HG02852 (cell line): Measurements from ENCODE around the gene DIP2C.
"Not testable (repeated sequence)": the region's sequence is repeated elsewhere in the genome, so short reads cannot be mapped to it uniquely, and the experiment has no call there.

ENCODE experiments used
- ATAC-seq: cut with Tn5 transposase; IDR thresholded peaks from one replicate; pipeline ENCODE4 v1.9.1; 2021; ENCODE audit warnings: mild to moderate bottlenecking, moderate library complexity; ENCODE audit not compliant: unreplicated experiment

The DIP2C gene

DNA sequence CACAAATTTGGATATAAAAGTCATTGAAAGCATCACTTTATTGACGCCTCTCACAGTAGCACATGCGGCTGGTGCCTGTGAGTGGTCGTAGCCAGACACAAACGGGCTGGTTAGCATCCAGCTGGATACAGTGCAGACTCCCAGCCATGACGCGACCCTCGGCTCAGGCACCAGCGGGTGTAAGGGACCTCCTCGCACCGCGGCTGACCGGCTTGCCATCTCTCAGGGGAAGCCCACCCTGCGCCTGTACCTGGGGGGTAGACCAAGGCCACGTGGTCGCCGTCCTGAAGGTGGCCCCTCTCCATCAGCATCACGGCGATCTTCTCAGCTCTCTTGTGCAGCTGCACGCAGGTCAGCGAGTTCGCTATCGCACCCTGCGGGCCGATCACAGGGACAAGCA is 340.4 kb downstream of the DIP2C start:
- no peak for ATAC-seq

DNA sequence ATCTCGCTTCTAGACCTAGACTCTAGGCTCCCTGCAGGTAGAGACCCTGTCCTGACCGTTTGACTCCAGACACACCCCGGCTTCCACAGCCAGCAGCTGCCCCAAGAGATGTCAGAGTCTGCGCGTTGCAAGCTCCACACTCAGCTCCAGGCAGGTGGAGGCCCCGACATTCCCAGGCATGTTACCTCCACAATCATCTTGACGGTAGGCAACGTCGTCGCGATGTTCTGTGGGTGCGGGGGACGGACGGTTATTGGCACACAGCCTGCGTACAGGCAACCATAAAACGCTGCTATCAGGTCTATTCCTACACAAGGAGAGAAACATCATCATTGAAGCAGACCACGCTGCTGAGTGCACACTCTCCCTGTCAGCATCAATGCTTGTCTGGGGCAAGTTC is 341.0 kb downstream of the DIP2C start:
- ATAC-seq, result no peak

DNA sequence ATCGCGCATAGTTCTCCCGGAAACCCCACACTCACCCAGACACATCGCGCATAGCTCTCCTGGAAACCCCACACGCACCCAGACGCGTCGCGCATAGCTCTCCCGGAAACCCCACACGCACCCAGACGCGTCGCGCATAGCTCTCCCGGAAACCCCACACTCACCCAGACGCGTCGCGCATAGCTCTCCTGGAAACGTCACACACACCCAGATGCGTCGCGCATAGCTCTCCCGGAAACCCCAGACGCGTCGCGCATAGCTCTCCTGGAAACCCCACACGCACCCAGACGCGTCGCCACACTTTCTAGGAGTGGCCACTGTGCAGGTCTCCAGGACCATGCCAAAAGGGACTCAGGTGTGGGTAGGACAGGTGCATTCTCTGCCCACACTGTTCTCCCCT is 341.7 kb downstream of the DIP2C start:
- ATAC-seq, result not testable (repeated sequence)

DNA sequence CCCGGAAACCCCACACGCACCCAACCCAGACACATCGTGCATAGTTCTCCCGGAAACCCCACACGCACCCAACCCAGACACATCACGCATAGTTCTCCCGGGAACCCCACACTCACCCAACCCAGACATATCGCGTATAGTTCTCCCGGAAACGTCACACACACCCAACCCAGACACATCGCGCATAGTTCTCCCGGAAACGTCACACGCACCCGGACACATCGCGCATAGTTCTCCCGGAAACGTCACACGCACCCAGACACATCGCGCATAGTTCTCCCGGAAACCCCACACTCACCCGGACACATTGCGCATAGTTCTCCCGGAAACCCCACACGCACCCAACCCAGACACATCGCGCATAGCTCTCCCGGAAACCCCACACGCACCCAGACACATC is 342.3 kb downstream of the DIP2C start:
- not testable (repeated sequence) for ATAC-seq

GRCh38 chr10:344582-345200 is 344.8 kb downstream of the DIP2C start:
- ATAC-seq, result no peak

- no peak for ATAC-seq
These were observed 345.9 kb downstream of the DIP2C start for GRCh38 chr10:343231-344220.

GRCh38 chr10:341081-341740 is 348.3 kb downstream of the DIP2C start:
- no peak for ATAC-seq

DNA sequence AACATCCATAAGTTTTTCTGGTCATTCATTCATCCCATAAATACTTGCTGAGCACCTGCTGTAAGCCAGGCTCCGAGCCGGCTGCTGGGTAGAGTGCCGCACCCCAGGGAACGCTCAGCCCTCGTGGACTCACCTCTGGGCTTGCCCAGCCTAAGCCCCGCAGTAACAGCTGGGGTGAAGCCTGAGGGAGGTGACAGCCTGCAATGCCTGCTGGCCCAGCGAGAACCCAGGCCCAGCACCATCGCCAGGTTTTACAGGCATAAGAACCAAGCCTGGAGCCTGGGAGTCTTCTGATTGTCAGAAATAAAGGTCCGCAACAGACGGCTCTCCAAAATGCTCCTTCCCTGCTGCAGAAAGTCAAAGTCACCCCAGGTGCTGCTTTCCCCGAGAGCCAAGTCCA is 348.8 kb downstream of the DIP2C start:
- no peak for ATAC-seq

- ATAC-seq, result no peak
These were observed 350.5 kb downstream of the DIP2C start for GRCh38 chr10:339038-339391.

DNA sequence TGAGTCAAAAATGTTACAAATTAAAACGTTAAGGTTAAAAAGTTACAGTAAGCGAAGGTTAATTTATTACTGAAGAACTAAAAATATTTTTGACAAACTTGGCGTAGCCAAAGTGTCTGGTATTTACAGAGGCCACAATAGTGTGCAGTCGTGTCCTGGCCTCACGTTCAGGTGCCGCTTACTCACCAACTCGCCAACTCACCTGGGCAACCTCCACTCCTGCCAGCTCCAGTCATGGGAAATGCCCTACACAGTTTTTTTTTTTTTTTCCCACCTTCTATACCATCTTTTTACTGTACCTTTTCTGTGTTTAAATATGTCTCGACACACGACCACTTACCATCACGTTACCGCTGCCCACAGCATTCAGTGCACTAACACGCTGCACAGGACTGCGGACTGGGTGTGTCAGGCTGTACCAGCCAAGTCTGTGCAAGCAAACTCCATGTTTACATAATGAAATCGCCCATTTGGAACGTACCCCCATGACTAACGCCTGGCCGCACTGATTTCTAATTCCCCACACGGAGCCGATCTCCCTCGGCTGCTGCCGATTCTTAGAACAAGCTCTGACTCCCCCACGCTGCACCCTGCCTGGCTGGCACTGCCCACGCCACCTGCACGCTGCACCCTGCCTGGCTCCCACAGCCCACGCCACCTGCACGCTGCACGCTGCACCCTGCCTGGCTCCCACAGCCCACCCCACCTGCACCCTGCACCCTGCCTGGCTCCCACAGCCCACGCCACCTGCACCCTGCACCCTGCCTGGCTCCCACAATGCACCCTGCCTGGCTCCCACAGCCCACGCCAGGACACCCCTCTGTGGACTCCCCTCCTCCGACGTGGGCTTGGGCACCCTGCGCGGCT is 351.1 kb downstream of the DIP2C start:
- ATAC-seq, result no peak

- no peak for ATAC-seq
These were observed 353.2 kb downstream of the DIP2C start for GRCh38 chr10:336247-336646.

- no peak for ATAC-seq
These were observed 354.2 kb downstream of the DIP2C start for GRCh38 chr10:335151-335800.

DNA sequence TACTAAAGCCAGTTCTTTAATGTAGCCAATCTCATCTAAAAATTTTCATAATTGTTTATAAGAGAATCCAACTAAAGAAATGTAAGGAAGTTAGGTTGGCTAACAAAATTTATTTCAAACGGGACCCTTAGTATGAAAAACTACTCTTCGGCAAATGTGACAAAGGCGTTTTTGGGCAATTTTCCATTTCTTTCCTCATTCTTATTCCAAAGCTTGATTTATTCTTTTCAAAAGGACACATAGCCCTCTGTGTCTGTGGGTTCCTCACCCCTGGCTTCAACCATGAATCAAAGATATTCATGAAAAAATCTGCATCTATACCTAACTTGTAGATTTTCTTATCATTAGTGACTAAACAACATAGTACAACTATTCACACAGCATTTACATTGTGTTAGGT is 358.3 kb downstream of the DIP2C start:
- ATAC-seq, result no peak

GRCh38 chr10:329361-330099 is 359.9 kb downstream of the DIP2C start:
- no peak for ATAC-seq

GRCh38 chr10:327889-328852 is 361.3 kb downstream of the DIP2C start:
- no peak for ATAC-seq

GRCh38 chr10:326894-327635 is 362.4 kb downstream of the DIP2C start:
- no peak for ATAC-seq

GRCh38 chr10:326350-326749 is 363.1 kb downstream of the DIP2C start:
- no peak for ATAC-seq

GRCh38 chr10:325282-325681 is 364.2 kb downstream of the DIP2C start:
- ATAC-seq, result no peak
